Measurements from ENCODE around the gene TRPT1. TPM values are rescaled to one million over a fixed set of nuclear protein-coding genes. Genes with fewer than 3 reads are reported as not detected.

TRPT1 gene
- total RNA-seq, 1 donor from 2014 or later: 98.1 TPM

GRCh38 chr11:64206457-64207255 is 19.3 kb downstream of the TRPT1 start, which contains the start of gene FERMT3:
Gene FERMT3 (plus strand): TSS chr11:64206721. CDS start chr11:64207365, 644 bp downstream.
- no peak for TF ChIP-seq CTCF (conservative IDR thresholded peaks at IDR 0.05; ENCODE audit: low read depth, low read length)
- H3K4me3 ChIP-seq (ENCODE audit: low read depth, low read length): no peak within 1 kb of the TSS
- no peak for DNase-seq (ENCODE audit: low read depth)

GRCh38 chr11:64204464-64204989 is 21.5 kb downstream of the TRPT1 start:
- DNase-seq (ENCODE audit: low read depth): no peak
- peak; percentile 82 for TF ChIP-seq CTCF (conservative IDR thresholded peaks at IDR 0.05; ENCODE audit: low read depth, low read length)
- H3K4me3 ChIP-seq (ENCODE audit: low read depth, low read length): no peak overlapping the region

- no peak for TF ChIP-seq CTCF (conservative IDR thresholded peaks at IDR 0.05; ENCODE audit: low read depth, low read length)
- no peak overlapping the region for H3K4me3 ChIP-seq (ENCODE audit: low read depth, low read length)
- no peak for DNase-seq (ENCODE audit: low read depth)
Measured at GRCh38 chr11:64204080-64204440, 21.9 kb downstream of the TRPT1 start.

- TF ChIP-seq CTCF (conservative IDR thresholded peaks at IDR 0.05; ENCODE audit: low read depth, low read length): no peak
Measured at GRCh38 chr11:64203421-64204079, 22.4 kb downstream of the TRPT1 start.

GRCh38 chr11:64202992-64203391 is 23.0 kb downstream of the TRPT1 start:
- no peak overlapping the region for H3K4me3 ChIP-seq (ENCODE audit: low read depth, low read length)
- no peak for DNase-seq (ENCODE audit: low read depth)
- TF ChIP-seq CTCF (conservative IDR thresholded peaks at IDR 0.05; ENCODE audit: low read depth, low read length): no peak

More at GRCh38 chr11:64203421-64204079, 22.4 kb downstream of the TRPT1 start:
- no peak overlapping the region for H3K4me3 ChIP-seq (ENCODE audit: low read depth, low read length)
- no peak for DNase-seq (ENCODE audit: low read depth)

- no peak for TF ChIP-seq CTCF (conservative IDR thresholded peaks at IDR 0.05; ENCODE audit: low read depth, low read length)
- no peak for DNase-seq (ENCODE audit: low read depth)
- H3K4me3 ChIP-seq (ENCODE audit: low read depth, low read length): no peak overlapping the region
Measured at GRCh38 chr11:64201543-64201942, 24.4 kb downstream of the TRPT1 start.
